ENCODE measurements around the gene MEP1A.

DNA sequence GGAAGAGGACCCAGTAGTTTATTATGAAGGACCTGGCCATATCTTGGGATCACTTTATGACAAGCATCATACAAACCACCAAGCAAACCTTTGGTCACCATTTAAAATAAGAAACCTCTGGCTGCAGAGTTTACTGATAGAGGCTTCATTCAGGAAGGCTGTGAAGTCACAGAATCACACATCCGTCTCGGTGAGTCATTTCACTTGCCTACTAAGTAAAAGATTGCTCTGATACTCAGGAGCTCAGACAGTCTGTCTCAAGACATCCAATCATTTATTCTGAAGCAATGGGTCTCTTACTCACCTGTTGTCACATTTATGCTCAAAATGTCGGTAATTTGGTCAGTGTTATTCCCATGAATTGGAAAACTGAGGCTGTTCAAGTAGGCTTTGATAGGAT lies 94.8 kb downstream of the MEP1A start:
- TF ChIP-seq, protein P1, sequence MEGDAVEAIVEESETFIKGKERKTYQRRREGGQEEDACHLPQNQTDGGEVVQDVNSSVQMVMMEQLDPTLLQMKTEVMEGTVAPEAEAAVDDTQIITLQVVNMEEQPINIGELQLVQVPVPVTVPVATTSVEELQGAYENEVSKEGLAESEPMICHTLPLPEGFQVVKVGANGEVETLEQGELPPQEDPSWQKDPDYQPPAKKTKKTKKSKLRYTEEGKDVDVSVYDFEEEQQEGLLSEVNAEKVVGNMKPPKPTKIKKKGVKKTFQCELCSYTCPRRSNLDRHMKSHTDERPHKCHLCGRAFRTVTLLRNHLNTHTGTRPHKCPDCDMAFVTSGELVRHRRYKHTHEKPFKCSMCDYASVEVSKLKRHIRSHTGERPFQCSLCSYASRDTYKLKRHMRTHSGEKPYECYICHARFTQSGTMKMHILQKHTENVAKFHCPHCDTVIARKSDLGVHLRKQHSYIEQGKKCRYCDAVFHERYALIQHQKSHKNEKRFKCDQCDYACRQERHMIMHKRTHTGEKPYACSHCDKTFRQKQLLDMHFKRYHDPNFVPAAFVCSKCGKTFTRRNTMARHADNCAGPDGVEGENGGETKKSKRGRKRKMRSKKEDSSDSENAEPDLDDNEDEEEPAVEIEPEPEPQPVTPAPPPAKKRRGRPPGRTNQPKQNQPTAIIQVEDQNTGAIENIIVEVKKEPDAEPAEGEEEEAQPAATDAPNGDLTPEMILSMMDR (IDR thresholded peaks at IDR 0.05): no peak
- no peak for TF ChIP-seq POLR2A (IDR thresholded peaks at IDR 0.05)

All from esophagus squamous epithelium (tissue), 4 donors.